Measurements from ENCODE around the gene GMCL1. TPM values are rescaled to one million over a fixed set of nuclear protein-coding genes. Genes with fewer than 3 reads are reported as not detected.

GMCL1 gene
- total RNA-seq, 1 experiment from 2014 or later, result 20.8 TPM

DNA sequence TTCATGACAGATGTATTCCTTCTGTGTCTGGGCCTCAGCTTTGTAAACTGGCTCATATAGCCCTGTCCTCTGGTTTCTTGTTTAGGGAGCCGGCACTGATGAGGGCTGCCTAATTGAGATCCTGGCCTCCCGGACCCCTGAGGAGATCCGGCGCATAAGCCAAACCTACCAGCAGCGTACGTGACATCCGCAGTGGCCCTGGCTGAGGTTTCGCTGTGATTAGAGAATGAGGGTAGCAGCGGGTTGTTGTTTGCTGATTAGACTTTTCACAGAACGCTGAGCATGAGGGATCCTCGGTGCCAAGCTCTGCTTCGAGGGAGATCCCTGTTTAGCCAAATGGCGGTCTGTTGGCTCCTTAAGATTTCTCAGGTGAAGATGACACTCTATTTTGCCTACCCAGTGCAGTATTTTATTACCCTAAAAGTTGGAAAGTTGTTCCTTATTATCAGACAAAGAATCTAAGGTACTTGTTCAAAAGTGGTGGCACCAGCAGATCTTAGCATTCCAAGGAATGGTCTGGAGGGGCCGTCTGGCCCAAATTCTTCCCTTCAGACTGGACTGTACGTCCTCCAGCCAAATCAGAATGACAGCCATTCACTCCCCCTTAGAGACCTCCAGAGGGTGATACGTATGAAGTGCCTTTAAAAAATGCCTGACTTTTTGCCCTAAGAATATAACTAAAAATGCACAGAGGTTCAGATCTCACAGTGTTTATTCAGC, 21.5 kb upstream of the GMCL1 start:
- no peak overlapping the region for H3K4me3 ChIP-seq (ENCODE audit: low read depth, low read length, poor library complexity, severe bottlenecking)
- no peak for DNase-seq (ENCODE audit: low spot score)
- no peaks in the 10 kb centered on the region for H3K36me3 ChIP-seq (ENCODE audit: insufficient read depth, low read length, poor library complexity, severe bottlenecking)
- intact Hi-C loops (cut with micrococcal nuclease; ENCODE audit: unreplicated experiment), result no loop called here
- ChIA-PET CTCF (interaction anchor here (0.6 kb wide), 1 partner anchor 9 kb away, joined by 3 read pairs; no protein-coding TSS in a partner anchor), POLR2A (ENCODE audit: low non-redundant PET) (no interaction called here)
- H3K27ac ChIP-seq (ENCODE audit: low read depth, low read length, poor library complexity, severe bottlenecking), result no peak overlapping the region
- H3K27me3 ChIP-seq (replicated peaks; ENCODE audit: insufficient read depth, low read depth, low read length, poor library complexity), result no peaks in the 10 kb centered on the region
- H3K4me1 ChIP-seq (ENCODE audit: insufficient read depth, low read length, poor library complexity, severe bottlenecking), result no peaks in the 10 kb centered on the region
- no peaks in the 10 kb centered on the region for H3K9me3 ChIP-seq (ENCODE audit: low read depth, low read length, poor library complexity, severe bottlenecking)
- BruUV-seq (replicated peaks), result no TSS peak
- no peak for TF ChIP-seq EZH2 (IDR thresholded peaks at IDR 0.05; ENCODE audit: borderline replicate concordance, low read depth, low read length, poor library complexity, severe bottlenecking)
- TF ChIP-seq, protein P1, sequence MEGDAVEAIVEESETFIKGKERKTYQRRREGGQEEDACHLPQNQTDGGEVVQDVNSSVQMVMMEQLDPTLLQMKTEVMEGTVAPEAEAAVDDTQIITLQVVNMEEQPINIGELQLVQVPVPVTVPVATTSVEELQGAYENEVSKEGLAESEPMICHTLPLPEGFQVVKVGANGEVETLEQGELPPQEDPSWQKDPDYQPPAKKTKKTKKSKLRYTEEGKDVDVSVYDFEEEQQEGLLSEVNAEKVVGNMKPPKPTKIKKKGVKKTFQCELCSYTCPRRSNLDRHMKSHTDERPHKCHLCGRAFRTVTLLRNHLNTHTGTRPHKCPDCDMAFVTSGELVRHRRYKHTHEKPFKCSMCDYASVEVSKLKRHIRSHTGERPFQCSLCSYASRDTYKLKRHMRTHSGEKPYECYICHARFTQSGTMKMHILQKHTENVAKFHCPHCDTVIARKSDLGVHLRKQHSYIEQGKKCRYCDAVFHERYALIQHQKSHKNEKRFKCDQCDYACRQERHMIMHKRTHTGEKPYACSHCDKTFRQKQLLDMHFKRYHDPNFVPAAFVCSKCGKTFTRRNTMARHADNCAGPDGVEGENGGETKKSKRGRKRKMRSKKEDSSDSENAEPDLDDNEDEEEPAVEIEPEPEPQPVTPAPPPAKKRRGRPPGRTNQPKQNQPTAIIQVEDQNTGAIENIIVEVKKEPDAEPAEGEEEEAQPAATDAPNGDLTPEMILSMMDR (conservative IDR thresholded peaks at IDR 0.05; ENCODE audit: low read depth, low read length), result no peak

DNA sequence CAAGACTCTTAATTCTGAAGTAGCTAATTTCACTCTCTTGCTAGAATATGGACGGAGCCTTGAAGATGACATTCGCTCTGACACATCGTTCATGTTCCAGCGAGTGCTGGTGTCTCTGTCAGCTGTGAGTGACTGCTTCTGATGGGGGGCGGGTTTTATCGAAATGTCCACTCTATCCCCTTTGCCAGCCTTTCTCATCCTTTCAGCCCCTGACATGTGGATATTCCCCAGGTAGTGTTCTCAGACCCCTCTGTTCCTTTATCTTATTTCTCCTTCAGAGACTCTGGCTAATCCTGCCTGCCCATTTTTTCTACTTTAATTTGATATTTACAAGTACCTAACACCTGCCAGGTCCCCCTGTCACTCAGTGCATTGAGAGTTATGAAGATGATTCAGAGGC, 18.9 kb upstream of the GMCL1 start:
- ChIA-PET POLR2A (ENCODE audit: low non-redundant PET) (interaction anchor here (0.6 kb wide), 1 partner anchor 11 kb away, joined by 4 read pairs; no protein-coding TSS in a partner anchor), CTCF (no interaction called here)
- Histone ChIP-seq H3K9me3 (ENCODE audit: low read depth, low read length, poor library complexity, severe bottlenecking) (no peaks in the 10 kb centered on the region), H3K27me3 (replicated peaks; ENCODE audit: insufficient read depth, low read depth, low read length, poor library complexity) (no peaks in the 10 kb centered on the region), H3K4me1 (ENCODE audit: insufficient read depth, low read length, poor library complexity, severe bottlenecking) (no peaks in the 10 kb centered on the region), H3K4me3 (ENCODE audit: low read depth, low read length, poor library complexity, severe bottlenecking) (no peak overlapping the region), H3K27ac (ENCODE audit: low read depth, low read length, poor library complexity, severe bottlenecking) (no peak overlapping the region), H3K36me3 (ENCODE audit: insufficient read depth, low read length, poor library complexity, severe bottlenecking) (no peaks in the 10 kb centered on the region)
- no peak for TF ChIP-seq EZH2 (IDR thresholded peaks at IDR 0.05; ENCODE audit: borderline replicate concordance, low read depth, low read length, poor library complexity, severe bottlenecking)
- TF ChIP-seq, protein P1 (conservative IDR thresholded peaks at IDR 0.05; ENCODE audit: low read depth, low read length), result no peak
- intact Hi-C loops (cut with micrococcal nuclease; ENCODE audit: unreplicated experiment), result no loop called here
- DNase-seq (ENCODE audit: low spot score), result no peak
- BruUV-seq (replicated peaks), result no TSS peak

DNA sequence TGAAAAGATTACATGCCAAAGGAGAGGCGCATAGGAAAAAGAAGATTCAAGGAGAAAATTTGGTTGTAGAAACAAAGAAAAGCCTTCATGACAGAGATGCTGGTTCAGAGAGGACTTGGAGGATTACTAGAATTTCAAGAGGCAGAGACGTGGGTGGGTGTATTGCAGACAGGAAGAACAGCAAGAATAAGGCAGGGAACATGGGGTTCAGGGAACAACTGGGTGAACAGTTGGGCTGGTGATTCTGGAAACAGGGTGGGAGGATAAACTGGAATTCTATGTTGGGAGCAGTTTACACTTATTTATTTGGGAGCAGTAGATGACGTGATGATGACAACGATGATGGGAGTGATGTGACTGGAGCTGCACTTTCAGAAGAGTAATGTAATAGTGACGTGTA, 18.4 kb upstream of the GMCL1 start:
- Histone ChIP-seq H3K4me1 (ENCODE audit: insufficient read depth, low read length, poor library complexity, severe bottlenecking) (no peaks in the 10 kb centered on the region), H3K27ac (ENCODE audit: low read depth, low read length, poor library complexity, severe bottlenecking) (no peak overlapping the region), H3K36me3 (ENCODE audit: insufficient read depth, low read length, poor library complexity, severe bottlenecking) (no peaks in the 10 kb centered on the region), H3K27me3 (replicated peaks; ENCODE audit: insufficient read depth, low read depth, low read length, poor library complexity) (no peaks in the 10 kb centered on the region), H3K9me3 (ENCODE audit: low read depth, low read length, poor library complexity, severe bottlenecking) (no peaks in the 10 kb centered on the region), H3K4me3 (ENCODE audit: low read depth, low read length, poor library complexity, severe bottlenecking) (no peak overlapping the region)
- DNase-seq (ENCODE audit: low spot score), result no peak
- intact Hi-C loops (cut with micrococcal nuclease; ENCODE audit: unreplicated experiment), result no loop called here
- TF ChIP-seq EZH2 (IDR thresholded peaks at IDR 0.05; ENCODE audit: borderline replicate concordance, low read depth, low read length, poor library complexity, severe bottlenecking), result no peak
- TF ChIP-seq, protein P1 (conservative IDR thresholded peaks at IDR 0.05; ENCODE audit: low read depth, low read length), result no peak
- ChIA-PET CTCF (no interaction called here), POLR2A (ENCODE audit: low non-redundant PET) (no interaction called here)
- no TSS peak for BruUV-seq (replicated peaks)
